Non-pigmented ciliary epithelial cell (primary cell): ENCODE results near the gene PDZD8.
"Not testable (repeated sequence)": the region's sequence is repeated elsewhere in the genome, so short reads cannot be mapped to it uniquely, and the experiment has no call there.

ENCODE experiments used
- DNase-seq: peaks from one replicate; pipeline ENCODE4 v3.0.0-alpha.2; 2010; ENCODE audit warnings: low read depth

The PDZD8 gene

DNA sequence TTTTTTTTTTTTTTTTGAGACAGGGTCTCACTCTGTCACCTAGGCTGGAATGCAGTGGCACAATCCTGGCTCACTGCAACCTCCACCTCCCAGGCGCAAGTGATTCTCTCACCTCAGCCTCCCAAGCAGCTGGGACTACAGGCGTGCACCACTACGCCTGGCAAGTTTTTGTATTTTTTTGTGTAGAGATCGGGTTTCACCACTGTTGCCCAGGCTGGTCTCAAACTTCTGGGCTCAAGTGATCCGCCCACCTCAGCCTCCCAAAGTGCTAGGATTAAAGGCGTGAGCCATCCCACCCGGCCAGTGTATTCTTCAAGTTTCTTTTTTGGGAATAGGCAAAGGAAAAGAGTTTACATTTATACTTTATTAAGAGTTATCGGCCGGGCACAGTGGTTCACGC, 84.4 kb downstream of the PDZD8 start:
- not testable (repeated sequence) for DNase-seq

DNA sequence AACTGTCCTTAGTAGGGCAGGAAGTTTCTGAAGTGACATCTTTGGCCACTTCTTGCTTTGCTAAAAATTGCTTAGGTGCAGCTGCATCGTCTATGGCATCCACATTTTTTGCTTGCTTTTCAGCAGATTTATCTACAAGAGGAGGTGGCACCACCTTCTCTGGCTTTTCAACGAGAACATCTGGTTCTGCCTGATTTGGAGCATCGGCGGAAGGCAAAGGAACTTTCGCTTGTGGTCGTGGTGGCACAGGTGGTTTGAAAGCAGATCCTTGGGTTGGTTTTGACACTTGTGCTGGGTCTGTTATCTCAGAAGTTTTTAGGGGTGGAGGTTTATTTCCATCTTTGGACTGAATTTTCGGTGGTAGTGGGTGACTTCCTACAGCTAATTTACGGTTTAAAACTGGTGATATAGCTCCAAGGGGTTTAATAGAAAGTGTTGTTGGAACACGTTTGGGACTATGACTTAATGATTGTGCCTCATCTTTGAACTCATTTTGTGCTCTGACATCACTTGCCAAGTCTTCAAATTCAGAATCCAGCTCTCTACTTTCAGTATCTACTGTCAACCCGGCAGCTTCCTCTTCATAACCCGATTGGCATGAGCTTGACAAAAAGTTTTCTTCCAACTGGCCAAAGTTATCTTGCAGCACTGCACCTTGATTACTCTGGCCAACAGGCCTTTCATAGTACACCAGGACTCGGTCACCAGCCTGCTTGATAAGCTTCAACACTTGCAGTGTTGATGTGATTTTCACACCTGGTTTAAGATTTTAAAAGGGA, 90.3 kb downstream of the PDZD8 start:
- DNase-seq = no peak

DNA sequence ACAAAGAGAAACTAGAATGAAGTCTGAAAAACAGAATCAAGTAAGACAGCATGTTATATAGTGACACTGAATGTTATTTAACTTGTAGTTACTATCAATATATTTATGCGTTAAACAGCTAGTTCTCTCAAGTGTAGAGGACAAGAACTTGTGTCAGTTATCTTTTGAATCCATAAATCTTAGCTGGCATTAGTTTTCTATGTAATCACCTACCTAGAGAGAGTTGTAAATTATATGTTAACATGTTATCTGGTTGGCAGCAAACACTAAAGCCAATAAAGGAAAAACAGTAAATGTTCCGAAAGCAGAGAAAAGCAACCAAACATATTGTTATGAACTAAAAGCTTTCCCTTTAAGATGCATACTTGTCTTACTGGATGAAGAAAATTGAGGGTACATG, 97.6 kb downstream of the PDZD8 start:
- no peak for DNase-seq

DNA sequence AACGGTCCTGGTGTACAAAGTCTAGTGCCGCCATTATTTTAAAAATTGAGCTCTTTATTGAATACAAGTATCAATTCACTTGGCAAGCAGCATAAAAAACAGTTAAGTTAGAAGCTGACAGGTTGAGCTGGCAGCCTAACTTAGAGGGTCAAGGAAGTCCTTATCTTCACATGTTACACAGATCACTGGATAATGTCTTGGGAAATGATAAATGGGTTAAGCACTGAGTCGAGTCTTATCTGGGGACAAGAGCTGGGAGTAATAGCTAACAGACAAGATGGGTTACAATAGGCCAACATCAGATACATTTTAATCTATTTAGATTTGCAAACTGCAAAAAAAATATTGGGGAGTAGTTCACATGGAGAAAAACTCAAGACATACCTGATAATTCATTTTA, 100.1 kb downstream of the PDZD8 start:
- no peak for DNase-seq

DNA sequence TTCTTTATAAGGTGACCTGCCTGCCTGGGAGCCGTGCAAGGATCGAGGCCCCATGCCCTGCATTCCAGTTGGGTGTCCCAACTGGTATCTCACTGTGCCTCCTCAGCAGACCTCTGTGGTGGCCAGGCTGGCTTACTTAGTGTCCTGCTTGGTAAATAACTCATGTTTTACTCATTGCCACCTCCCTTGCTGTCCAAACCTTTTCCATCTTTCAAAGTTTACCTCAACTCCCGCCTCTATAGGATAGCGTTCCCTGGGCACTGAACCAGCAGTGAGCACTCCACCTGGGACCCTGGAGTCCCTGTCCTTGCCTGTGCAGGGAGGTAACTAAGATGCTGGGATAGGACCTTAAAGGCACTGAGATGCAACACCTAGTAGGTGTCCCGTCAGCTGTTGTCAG, 100.7 kb downstream of the PDZD8 start:
- no peak for DNase-seq

DNA sequence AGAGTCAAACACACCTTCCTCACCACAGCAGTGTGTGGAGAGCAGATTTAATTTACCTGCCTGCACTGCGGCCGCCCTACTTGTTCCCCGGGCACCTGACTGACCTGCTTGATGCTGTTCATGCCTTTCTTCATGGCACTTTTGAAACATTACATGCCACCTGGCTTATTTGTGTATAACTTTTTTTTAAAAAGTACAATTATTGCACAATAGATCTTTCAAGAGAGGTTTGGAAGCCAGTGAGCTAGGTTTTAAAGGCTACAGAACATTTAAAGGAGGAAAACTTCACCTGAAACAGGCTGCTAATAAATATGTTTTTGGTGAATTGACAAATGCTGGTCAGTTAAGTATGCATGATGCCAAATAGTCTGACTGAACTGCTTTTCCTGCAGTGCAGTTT, 101.3 kb downstream of the PDZD8 start:
- DNase-seq = no peak

DNA sequence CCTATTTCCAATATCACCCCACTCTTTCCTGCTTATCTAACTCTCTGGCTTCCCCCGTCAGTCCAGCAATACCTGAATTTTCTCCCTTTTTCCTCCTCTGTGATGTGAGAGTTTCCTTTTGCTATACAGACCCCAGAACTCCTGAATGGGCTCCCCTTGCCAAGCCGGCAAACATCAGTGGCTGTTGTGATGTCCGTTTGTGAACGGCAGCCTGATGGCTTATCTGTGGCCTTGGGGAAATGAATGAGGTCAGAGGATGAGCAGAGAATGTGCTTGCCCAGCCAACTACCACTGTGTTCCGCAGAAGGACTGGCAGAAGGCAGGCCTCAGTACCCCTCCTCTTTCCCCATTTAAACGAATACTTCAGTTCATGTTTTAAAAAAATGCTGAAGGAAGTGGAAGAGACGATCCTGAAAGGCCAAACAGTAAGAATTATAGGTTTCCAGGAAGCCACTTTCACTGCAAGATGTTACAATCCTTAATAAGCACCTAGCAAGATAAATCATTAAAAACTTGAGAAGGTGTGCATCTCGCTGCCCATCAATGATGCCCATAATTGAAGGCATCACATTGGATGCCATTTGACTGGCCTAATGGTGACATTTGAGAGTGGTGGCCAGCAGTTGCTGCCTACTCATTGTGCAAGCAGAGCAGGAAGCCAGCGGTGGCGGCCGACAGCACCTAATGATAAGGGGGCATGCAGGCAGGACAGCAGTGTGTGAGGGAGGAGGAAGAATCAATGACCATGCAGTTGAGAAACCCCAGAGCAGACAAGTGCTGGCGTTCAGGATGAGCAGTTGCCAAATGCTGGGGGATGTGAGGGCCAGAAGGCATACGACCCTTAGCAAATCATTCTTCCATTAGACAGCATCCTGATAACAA, 102.8 kb downstream of the PDZD8 start:
- DNase-seq = no peak

DNA sequence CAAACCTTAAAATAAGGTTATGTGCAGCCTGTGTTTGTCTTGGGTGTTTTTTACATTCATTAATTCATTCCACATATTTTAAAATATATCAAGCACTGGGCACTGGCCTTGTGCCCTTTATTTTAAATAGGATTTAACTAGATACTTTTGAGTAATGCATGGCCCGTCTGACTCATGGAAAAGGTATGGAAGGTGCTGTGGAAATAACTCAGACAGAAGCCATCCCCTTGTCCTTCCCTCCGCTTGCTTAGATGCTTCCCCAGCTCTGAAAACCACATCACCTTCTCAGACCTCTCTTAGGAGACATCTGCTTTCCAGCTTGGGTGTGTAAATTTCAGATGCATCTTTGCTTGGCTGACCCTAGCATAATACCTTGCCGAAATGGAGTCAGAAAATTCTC, 103.8 kb downstream of the PDZD8 start:
- DNase-seq = peak; percentile 8

DNA sequence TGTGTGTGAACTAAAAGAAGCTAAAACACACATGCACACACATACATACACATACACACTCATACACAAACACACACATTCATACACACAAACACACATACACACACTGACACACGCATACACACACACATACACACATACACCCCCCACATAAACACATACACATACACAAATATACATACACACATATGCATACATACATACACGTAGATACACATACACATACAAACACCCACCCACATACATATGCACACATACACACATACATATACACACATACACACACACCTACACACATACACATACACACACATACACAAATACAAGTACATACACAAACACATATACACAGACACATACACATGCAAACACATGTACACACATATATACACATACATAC, 106.3 kb downstream of the PDZD8 start:
- DNase-seq = no peak

DNA sequence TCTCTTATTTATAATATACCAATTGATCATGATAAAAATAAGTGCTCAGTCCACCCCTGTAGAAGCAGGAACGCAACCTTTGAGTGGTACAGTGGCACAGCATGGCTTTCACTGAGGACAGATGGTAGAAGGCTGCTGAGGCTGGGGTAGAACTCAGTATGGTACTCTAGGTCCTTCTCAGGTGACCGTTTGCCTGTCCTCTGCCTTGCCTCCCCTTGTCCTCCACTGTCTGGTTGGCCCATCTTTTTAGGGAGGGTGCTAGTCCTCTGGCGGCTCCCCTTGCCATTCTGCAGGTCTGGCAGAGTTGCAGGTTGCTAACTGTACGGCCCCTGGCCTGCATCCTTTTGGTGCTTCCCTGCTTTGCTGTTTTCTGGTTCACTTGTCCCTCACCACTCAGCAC, 107.0 kb downstream of the PDZD8 start:
- no peak for DNase-seq

DNA sequence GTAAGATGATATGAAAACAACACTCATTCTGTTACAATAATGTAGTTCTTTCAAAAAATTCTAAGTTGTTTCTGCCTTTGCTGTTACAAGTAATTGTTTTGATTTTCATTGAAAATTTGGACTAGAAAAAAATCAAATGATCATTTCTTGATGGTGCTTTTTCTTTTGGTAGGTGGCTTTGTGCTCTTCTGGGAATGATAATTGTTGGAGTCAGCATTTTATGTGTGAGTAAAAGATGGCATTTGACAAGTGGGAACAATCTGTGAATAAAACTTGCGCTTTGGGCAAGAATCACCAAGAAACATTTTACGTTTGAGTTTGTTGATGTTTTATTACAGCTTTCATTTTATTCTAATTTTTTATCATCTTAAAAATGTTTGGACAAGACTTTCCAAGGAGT, 108.4 kb downstream of the PDZD8 start:
- DNase-seq = no peak

DNA sequence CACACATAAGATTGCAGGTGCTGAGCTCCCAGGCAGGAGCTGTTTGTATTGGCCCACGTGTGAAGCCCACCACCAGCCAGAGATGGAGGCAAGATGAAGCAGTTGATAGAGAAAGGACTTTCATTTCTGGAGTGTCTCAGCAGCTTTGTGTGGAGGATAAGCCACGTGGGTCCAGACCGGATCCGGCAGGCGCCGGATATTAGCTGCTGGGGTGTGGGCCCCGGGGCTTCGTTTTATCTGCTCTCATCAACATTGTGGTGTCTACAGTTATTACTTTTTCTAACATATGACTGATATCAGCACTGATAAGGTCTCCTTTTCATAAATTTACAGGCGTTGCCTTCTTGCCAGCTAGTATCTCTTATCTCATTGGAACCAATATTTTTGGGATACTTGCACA, 108.8 kb downstream of the PDZD8 start:
- DNase-seq = no peak

DNA sequence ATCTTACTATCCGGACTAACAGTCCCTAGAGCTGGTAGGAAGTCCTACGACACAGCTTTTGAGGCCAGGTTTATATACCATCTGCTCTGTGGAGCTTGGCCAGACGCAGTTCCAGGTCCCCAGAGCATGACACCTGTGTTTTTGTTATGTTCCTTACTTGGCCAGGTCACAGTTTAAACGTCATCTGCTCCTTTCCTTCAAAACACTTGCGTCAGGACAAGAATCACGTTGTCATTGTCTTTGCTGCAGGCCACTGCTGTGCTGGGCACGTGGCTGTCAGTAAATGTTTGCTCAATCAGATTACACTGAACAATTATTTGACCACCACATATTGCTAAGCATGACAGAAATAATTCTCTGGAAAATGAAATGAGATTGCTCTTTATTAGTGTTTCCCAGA, 110.5 kb downstream of the PDZD8 start:
- DNase-seq = no peak

DNA sequence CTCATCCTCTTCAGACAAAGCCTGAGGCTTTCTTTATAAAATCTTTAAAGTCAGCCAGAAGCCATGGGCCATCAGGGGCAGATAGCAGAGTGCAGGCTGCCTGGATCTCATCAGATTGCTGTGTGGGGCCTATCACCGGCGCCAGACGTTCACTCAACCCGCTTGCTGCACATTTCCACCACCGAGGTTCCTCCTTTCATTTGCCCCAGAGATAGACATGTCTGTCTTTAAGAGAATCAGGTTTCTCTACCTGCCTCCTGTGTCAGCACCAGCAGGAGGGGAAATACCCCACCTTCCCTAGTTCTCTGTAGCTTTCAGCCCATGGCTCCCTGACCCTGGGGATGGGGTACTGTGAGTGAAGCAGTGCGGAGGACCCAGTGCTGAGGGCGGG, 112.3 kb downstream of the PDZD8 start:
- no peak for DNase-seq

DNA sequence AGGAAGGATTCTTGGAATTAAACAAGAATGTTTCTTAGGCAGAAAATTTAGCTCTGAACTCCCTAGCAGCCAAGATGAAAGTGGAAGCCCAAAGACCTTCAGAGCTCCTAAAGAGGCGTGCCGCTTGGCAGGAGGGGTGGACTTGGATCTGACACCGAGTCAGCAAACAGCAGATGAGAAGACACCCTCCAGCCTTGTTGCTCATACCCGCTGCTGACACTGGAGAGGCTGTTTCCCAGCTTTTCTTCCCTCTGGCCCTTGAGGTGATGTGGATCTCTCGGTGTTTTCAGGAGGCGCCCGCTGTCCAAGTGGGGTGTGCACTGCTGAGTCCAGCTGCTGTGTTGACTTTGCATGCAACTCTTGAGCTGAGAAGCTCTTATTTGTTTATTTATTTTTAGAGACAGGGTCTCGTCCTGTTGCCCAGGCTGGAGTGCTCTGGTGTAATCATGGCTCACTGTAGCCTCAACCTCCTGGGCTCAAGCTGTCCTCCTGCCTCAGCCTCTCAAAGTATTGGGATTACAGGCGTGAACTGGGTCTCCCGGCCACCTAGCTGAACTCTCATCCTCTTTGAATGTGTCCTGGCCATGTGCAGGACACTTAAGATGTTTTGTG, 112.8 kb downstream of the PDZD8 start:
- DNase-seq = no peak

DNA sequence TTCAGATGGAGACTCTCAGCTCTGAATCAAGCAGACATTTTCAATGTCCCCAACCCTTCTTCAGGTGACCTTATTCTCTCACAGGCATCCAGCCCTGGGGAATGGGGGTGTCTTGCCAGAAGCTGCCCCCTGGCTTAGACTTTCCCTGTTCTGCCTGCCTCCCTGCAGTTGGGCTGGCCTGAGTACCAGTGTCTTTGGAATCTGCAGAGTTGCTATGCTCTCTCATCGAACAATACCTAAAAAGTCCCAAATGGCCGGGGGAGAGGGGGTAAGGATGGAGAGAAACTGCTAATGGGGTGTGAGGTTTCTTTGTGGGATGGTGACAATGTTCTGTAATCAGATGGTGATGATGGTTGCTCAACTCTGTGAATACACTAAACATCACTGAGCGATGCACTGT, 113.7 kb downstream of the PDZD8 start:
- DNase-seq = no peak

DNA sequence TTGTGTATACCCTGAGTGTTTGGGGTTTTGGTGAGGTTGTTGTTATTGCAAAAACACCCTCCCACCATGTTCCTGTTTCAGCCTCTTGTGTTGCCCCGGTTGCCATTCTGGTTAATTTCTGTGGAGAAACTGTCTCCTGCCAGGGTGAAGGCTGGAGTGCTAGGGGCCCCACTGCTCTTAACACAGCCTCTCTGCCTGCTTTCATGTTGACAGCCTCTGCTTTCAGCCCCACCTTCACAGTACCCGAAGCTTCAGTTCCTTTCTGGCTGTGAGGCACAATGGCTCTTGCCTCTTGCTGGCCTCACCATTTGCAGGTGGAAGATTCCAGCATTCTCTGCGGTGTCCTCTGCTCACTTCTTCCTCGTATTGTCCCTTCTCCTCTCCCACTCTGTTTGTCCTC, 115.2 kb downstream of the PDZD8 start:
- DNase-seq = no peak

DNA sequence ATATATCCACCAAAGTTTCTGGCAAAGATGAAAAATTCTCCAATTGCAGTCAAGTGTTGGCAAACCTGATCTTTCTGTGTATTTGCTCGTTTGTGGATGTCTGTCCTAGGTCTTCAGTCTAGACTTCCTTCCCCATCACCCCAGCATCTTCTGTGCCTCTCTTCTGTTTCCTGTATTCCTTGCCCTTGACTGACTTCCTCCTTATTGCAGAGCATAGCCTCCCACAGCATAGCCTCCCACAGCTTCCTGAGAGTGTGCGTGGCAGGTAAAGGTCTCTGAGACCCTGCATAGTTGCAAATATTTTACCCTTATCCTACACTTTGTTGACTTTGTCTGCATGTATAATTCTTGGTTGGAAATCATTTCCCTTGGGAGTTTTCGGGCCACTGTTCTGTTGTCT, 116.0 kb downstream of the PDZD8 start:
- no peak for DNase-seq

DNA sequence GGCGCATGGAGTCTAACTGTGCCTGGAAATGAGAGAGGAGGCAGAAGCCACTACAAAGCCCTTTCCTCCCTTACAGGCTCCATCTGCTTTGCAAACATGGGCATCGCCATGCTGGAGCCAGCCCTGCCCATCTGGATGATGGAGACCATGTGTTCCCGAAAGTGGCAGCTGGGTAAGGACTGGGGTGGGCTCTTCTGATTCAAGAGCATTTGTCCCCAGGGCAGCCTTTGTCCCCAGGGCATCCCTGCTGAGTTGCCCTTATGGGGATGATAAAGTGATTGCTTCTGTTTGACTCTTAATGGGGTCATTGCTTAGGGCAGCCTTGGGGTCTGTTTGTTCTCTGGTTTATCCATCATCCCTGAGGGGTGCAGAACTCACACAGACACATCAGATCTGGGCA, 117.5 kb downstream of the PDZD8 start:
- no peak for DNase-seq

DNA sequence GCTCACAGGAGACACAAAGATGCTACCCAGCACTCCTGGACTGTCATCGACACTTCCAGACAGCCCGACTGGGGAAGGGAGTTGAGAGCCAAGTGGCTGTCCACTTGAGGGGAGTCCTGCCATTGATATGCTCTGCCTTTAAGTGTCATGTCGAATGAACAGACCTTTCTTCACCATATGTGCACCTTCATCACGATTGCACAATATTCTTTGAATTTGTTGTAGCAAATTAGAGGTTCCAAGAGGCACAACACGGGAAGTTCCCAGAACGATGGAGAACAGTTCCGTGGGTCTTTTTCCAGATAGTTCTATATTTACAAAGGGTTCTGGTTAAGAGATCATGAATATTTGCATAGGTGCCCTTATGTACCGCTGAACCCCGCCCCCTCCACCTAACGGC, 118.3 kb downstream of the PDZD8 start:
- DNase-seq = no peak

DNA sequence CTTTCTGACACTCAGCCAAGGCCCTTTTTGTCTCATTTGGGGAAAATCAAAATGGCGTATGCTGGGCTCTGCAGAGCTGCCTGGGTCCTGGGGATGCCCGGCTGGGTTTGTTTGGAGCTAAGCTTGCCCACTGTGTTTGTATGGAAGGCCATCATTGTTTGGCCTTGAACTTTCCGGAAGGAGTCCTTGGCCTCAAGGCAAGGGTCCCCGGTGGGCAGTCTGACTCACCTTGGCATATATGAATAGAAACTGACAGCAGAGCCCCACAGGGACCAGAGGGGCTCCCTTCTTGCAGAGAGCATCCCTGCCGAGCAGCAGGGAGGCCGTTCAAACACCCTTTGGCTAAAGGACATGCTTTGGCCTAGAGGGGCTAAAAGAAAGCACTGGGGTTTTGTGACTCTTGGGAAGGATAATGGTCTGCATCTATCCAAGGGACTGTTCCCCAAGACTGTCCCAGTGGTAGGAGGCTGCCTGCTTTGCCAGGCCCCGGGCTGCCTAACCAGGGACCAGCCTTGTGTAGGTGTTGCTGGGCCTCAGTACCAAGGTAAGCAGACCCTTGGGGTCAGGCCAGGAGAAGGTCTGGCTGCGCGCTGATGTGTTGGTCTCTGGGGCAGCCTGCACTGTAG, 119.3 kb downstream of the PDZD8 start:
- no peak for DNase-seq
